Neural cell (in vitro differentiated cells): ENCODE data around the gene TAF11. TPM values are rescaled to one million over a fixed set of nuclear protein-coding genes. Genes with fewer than 3 reads are reported as not detected.

ENCODE experiments used
- H2AFZ ChIP-seq: fragments of 200-600, 300-800 bp; sonication (generic), shearing (Covaris generic); 2 replicates; pipeline ENCODE4 v1.6.0; 2014; ENCODE audit warnings: low read depth, mild to moderate bottlenecking, antibody characterized with exemption, low read length, moderate library complexity
- H3F3A ChIP-seq: fragments of 200-600 bp; shearing (Covaris generic); 2 replicates; pipeline ENCODE4 v1.6.1; 2016; ENCODE audit warnings: mild to moderate bottlenecking, moderate library complexity, mixed read lengths, antibody characterized with exemption, low read length; ENCODE audit not compliant: insufficient read depth, poor library complexity, severe bottlenecking
- H3K27ac ChIP-seq: fragments of 200-600, 300-800 bp; sonication (generic), shearing (Covaris generic); 2 replicates; pipeline ENCODE4 v1.5.1; 2014; ENCODE audit warnings: mild to moderate bottlenecking, low read length, moderate library complexity
- H3K27me3 ChIP-seq: fragments of 300-800, 200-600 bp; sonication (generic), shearing (Covaris generic); 2 replicates; pipeline ENCODE4 v1.6.0; 2014; ENCODE audit warnings: mild to moderate bottlenecking, low read depth, low read length, moderate library complexity; ENCODE audit not compliant: insufficient read depth
- H3K36me3 ChIP-seq: fragments of 300-800, 200-600 bp; sonication (generic), shearing (Covaris generic); 2 replicates; pipeline ENCODE4 v1.5.1; 2014; ENCODE audit warnings: mild to moderate bottlenecking, antibody characterized with exemption, low read length, moderate library complexity; ENCODE audit not compliant: insufficient read depth
- H3K4me2 ChIP-seq: fragments of 300-800, 200-600 bp; sonication (generic), shearing (Covaris generic); 2 replicates; pipeline ENCODE4 v1.6.0; 2014; ENCODE audit warnings: mild to moderate bottlenecking, low read length
- H3K4me3 ChIP-seq: fragments of 300-800, 200-600 bp; sonication (generic), shearing (Covaris generic); 2 replicates; pipeline ENCODE4 v1.5.1; 2014; ENCODE audit warnings: mild to moderate bottlenecking, low read length, moderate library complexity
- H3K79me2 ChIP-seq: fragments of 200-600 bp; shearing (Covaris generic); replicated peaks from 2 replicates; pipeline ENCODE4 v1.6.0; 2014; ENCODE audit warnings: mild to moderate bottlenecking, low read length, moderate library complexity; ENCODE audit not compliant: insufficient read depth
- H3K9ac ChIP-seq: fragments of 300-800, 200-600 bp; sonication (generic), shearing (Covaris generic); 2 replicates; pipeline ENCODE4 v1.6.1; 2016; ENCODE audit warnings: mild to moderate bottlenecking, low read length, mixed read lengths
- H3K9me2 ChIP-seq: fragments of 200-600 bp; shearing (Covaris generic); 2 replicates; pipeline ENCODE4 v1.6.1; 2016; ENCODE audit warnings: mild to moderate bottlenecking, low read length, mixed read lengths; ENCODE audit not compliant: insufficient read depth
- H3K9me3 ChIP-seq: fragments of 200-600, 300-800 bp; sonication (generic), shearing (Covaris generic); 2 replicates; pipeline ENCODE4 v1.6.1; 2016; ENCODE audit warnings: mild to moderate bottlenecking, mixed run types, low read length, moderate library complexity, mixed read lengths
- H4K20me1 ChIP-seq: fragments of 200-600 bp; shearing (Covaris generic); 2 replicates; pipeline ENCODE4 v1.6.1; 2016; ENCODE audit warnings: mild to moderate bottlenecking, mixed run types; ENCODE audit not compliant: insufficient read depth
- EP300 ChIP-seq: fragments of 450-650 bp; conservative IDR thresholded peaks from 2 replicates; pipeline ENCODE4 v1.6.1; 2014; ENCODE audit warnings: antibody characterized with exemption, mild to moderate bottlenecking, moderate library complexity; ENCODE audit not compliant: poor library complexity, severe bottlenecking
- EZH2 ChIP-seq: fragments of 200-600, 300-800 bp; shearing (Covaris generic), sonication (generic); IDR thresholded peaks from 2 replicates; pipeline ENCODE4 v1.6.1; 2014; ENCODE audit warnings: antibody characterized with exemption, low read length, borderline replicate concordance, mild to moderate bottlenecking; ENCODE audit not compliant: insufficient read depth, poor library complexity, severe bottlenecking
- MXI1 ChIP-seq: fragments of 450-650 bp; conservative IDR thresholded peaks from 2 replicates; pipeline ENCODE4 v1.6.1; 2014; ENCODE audit warnings: antibody characterized with exemption, mild to moderate bottlenecking; ENCODE audit not compliant: poor library complexity, severe bottlenecking
- POLR2AphosphoS5 ChIP-seq: IDR thresholded peaks from 2 replicates; pipeline ENCODE4 v1.6.1; 2012
- RAD21 ChIP-seq: fragments of 450-650 bp; conservative IDR thresholded peaks from 2 replicates; pipeline ENCODE4 v1.6.1; 2014; ENCODE audit warnings: antibody characterized with exemption, mild to moderate bottlenecking, moderate library complexity
- SMC3 ChIP-seq: fragments of 450-650 bp; conservative IDR thresholded peaks from 2 replicates; pipeline ENCODE4 v1.6.1; 2014; ENCODE audit warnings: antibody characterized with exemption, mild to moderate bottlenecking, moderate library complexity; ENCODE audit not compliant: poor library complexity
- TAF1 ChIP-seq: IDR thresholded peaks from 2 replicates; pipeline ENCODE4 v1.6.1; 2012; ENCODE audit warnings: low read depth
- polyA plus RNA-seq: library from polyadenylated mRNA; depleted of rRNA; stranded (reverse); fragments of >200 nt; gene quantifications from 2 replicates; pipeline ENCODE4 v1.2.3, GENCODE V29; 2014
- TF ChIP-seq, protein P1 (sequence below): fragments of 450-650 bp; IDR thresholded peaks from 2 replicates; pipeline ENCODE4 v1.5.1; 2014; ENCODE audit warnings: antibody characterized with exemption, mild to moderate bottlenecking, moderate library complexity; ENCODE audit not compliant: poor library complexity, severe bottlenecking
- TF ChIP-seq, protein P2 (sequence below): IDR thresholded peaks from 2 replicates; pipeline ENCODE4 v1.6.1; 2012; ENCODE audit warnings: borderline replicate concordance

The TAF11 gene
- polyA plus RNA-seq, 1 donor from 2014 or later: 115 TPM

DNA sequence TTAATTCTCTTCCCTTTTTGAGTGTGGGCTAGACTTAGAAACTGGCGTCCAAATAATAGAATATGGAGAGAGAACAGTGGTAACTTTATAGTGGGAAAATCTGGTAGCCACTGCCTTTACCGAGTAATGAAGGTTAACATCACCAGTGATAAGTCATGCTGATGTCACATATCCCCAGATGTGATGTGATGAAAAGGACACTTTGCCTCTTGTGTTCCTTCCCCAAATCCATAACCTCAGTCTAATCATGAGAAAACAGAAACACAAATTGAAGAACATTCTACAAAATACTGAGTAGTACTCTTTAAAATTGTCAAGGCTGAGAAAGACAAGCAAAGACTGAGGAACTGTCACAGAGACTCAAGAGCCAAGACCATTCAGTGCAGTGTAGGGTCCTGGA, 19.0 kb upstream of the TAF11 start:
- Histone ChIP-seq H3K4me2 (no peak overlapping the region), H3K36me3 (no peaks in the 10 kb centered on the region), H3K79me2 (peaks cover 4% of the 10 kb centered on the region), H3K27me3 (no peaks in the 10 kb centered on the region), H3K27ac (no peak overlapping the region), H3K9ac (no peak overlapping the region), H3K9me3 (no peaks in the 10 kb centered on the region), H3F3A (no peaks in the 10 kb centered on the region), H4K20me1 (no peaks in the 10 kb centered on the region), H2AFZ (no peak overlapping the region), H3K4me3 (no peak overlapping the region), H3K9me2 (no peaks in the 10 kb centered on the region)
- TF ChIP-seq, protein P1, sequence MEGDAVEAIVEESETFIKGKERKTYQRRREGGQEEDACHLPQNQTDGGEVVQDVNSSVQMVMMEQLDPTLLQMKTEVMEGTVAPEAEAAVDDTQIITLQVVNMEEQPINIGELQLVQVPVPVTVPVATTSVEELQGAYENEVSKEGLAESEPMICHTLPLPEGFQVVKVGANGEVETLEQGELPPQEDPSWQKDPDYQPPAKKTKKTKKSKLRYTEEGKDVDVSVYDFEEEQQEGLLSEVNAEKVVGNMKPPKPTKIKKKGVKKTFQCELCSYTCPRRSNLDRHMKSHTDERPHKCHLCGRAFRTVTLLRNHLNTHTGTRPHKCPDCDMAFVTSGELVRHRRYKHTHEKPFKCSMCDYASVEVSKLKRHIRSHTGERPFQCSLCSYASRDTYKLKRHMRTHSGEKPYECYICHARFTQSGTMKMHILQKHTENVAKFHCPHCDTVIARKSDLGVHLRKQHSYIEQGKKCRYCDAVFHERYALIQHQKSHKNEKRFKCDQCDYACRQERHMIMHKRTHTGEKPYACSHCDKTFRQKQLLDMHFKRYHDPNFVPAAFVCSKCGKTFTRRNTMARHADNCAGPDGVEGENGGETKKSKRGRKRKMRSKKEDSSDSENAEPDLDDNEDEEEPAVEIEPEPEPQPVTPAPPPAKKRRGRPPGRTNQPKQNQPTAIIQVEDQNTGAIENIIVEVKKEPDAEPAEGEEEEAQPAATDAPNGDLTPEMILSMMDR: no peak
- TF ChIP-seq SMC3 (no peak), EZH2 (no peak), RAD21 (no peak), MXI1 (no peak), EP300 (no peak), TAF1 (no peak), POLR2AphosphoS5 (no peak)
- TF ChIP-seq, protein P2, sequence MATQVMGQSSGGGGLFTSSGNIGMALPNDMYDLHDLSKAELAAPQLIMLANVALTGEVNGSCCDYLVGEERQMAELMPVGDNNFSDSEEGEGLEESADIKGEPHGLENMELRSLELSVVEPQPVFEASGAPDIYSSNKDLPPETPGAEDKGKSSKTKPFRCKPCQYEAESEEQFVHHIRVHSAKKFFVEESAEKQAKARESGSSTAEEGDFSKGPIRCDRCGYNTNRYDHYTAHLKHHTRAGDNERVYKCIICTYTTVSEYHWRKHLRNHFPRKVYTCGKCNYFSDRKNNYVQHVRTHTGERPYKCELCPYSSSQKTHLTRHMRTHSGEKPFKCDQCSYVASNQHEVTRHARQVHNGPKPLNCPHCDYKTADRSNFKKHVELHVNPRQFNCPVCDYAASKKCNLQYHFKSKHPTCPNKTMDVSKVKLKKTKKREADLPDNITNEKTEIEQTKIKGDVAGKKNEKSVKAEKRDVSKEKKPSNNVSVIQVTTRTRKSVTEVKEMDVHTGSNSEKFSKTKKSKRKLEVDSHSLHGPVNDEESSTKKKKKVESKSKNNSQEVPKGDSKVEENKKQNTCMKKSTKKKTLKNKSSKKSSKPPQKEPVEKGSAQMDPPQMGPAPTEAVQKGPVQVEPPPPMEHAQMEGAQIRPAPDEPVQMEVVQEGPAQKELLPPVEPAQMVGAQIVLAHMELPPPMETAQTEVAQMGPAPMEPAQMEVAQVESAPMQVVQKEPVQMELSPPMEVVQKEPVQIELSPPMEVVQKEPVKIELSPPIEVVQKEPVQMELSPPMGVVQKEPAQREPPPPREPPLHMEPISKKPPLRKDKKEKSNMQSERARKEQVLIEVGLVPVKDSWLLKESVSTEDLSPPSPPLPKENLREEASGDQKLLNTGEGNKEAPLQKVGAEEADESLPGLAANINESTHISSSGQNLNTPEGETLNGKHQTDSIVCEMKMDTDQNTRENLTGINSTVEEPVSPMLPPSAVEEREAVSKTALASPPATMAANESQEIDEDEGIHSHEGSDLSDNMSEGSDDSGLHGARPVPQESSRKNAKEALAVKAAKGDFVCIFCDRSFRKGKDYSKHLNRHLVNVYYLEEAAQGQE: no peak

DNA sequence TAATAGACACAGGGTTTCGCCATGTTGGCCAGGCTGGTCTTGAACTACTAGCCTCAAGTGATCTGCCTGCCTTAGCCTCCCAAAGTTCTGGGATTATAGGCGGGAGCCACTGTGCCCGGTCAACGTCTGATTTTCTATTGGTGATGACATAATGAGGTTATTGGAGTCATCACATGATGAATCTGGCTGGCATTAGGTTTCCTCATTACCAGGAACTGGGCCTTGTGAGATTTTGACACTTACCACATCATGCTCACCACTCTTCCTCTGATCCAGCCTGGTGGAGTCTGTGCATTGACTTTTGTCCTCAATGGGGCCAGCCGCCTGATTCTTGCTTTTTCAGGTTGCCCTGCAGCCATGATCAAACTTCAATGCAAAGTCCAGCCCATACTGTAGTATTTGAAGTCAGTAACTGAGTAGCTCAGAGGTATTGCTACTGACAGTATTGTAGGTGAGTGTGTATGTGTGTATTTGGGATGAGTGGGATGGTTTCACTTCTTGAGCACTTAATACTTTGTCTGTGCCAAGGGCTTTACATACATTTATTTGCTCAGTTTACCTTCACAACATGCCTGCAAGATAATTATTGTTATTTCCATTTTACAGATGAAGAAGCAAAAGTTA, 17.3 kb upstream of the TAF11 start:
- H3F3A ChIP-seq: no peaks in the 10 kb centered on the region
- H4K20me1 ChIP-seq: no peaks in the 10 kb centered on the region
- H3K36me3 ChIP-seq: no peaks in the 10 kb centered on the region
- H2AFZ ChIP-seq: no peak overlapping the region
- no peak overlapping the region for H3K4me2 ChIP-seq
- TF ChIP-seq TAF1 (no peak), SMC3 (no peak), EP300 (no peak), RAD21 (no peak), MXI1 (no peak), EZH2 (no peak), POLR2AphosphoS5 (no peak)
- TF ChIP-seq, protein P2: no peak
- TF ChIP-seq, protein P1: no peak
- no peaks in the 10 kb centered on the region for H3K9me2 ChIP-seq
- no peaks in the 10 kb centered on the region for H3K9me3 ChIP-seq
- no peaks in the 10 kb centered on the region for H3K27me3 ChIP-seq
- no peak overlapping the region for H3K4me3 ChIP-seq
- H3K79me2 ChIP-seq: peaks cover 4% of the 10 kb centered on the region
- no peak overlapping the region for H3K9ac ChIP-seq
- no peak overlapping the region for H3K27ac ChIP-seq
